Lower leg skin (tissue), 4 donors: ENCODE measurements around the gene TNKS1BP1. TPM values are rescaled to one million over a fixed set of nuclear protein-coding genes. Genes with fewer than 3 reads are reported as not detected.

Source experiments
- DNase-seq, 2 donors: peaks; one replicate each; pipeline ENCODE4 v3.0.0-alpha.2; 2019; ENCODE audit warnings: low spot score in 2 of 2
- H3K4me3 ChIP-seq: fragments of 200-600 bp; sonication (generic); 2 replicates; pipeline ENCODE4 v1.5.1; 2017; ENCODE audit warnings: mild to moderate bottlenecking, low read depth; ENCODE audit not compliant: poor library complexity, severe bottlenecking
- CTCF ChIP-seq, 3 donors: fragments of 450-650 bp; IDR thresholded peaks; one replicate each; pipeline ENCODE4 v1.5.1; 2016; ENCODE audit warnings: antibody characterized with exemption in 3 of 3, mild to moderate bottlenecking in 3 of 3, moderate library complexity in 2 of 3
- POLR2A ChIP-seq, 2 donors: fragments of 450-650 bp; IDR thresholded peaks; one replicate each; pipeline ENCODE4 v1.6.1; 2016 to 2017; ENCODE audit warnings: antibody characterized with exemption in 2 of 2, mild to moderate bottlenecking in 1 of 2, moderate library complexity in 1 of 2
- WGBS, 2 donors: methylation state at CpG; one replicate each; pipeline ENCODE4 v1.1.5; 2018; 5-methylcytosine and 5-hydroxymethylcytosine counted together
- intact Hi-C: fragments of 100-400 bp; cut with DNase I; formaldehyde crosslinking; loops from one replicate; pipeline ENCODE4 v1.15.0; 2023; ENCODE audit warnings: low total_unique reads
- total RNA-seq, 4 donors: library from RNA; depleted of rRNA; stranded (reverse); fragments of >200 nt; gene quantifications; one replicate each; pipeline ENCODE4 v1.1.0, GENCODE V29; 2016

The TNKS1BP1 gene
- total RNA-seq, 4 donors from 2014 or later, result 219 to 273 (median 230) TPM

GRCh38 chr11:57309106-57310059, 15.4 kb downstream of the TNKS1BP1 start:
- WGBS, 2 donors, result 79% methylated on average over 24 of the region's 24 CpGs
- intact Hi-C loops, result no loop called here
- TF ChIP-seq POLR2A (IDR thresholded peaks at IDR 0.05), result no peak
- no peak for TF ChIP-seq CTCF (IDR thresholded peaks at IDR 0.05)
- peak; percentile 14 to 85 for DNase-seq
- H3K4me3 ChIP-seq, result no peak overlapping the region

- intact Hi-C loops, result no loop called here
- no peak overlapping the region for H3K4me3 ChIP-seq
- TF ChIP-seq POLR2A (IDR thresholded peaks at IDR 0.05) (no peak), CTCF (IDR thresholded peaks at IDR 0.05) (no peak)
- WGBS, 2 donors, result 80 to 83% methylated on average over 10 of the region's 10 CpGs
- peak in 1 of 2 donors; percentile 87 for DNase-seq
These were observed 16.2 kb downstream of the TNKS1BP1 start for GRCh38 chr11:57308426-57309060.

- 50 to 59% methylated on average over 7 of the region's 7 CpGs for WGBS, 2 donors
- DNase-seq, result no peak
- TF ChIP-seq CTCF (IDR thresholded peaks at IDR 0.05) (no peak), POLR2A (IDR thresholded peaks at IDR 0.05) (no peak)
- intact Hi-C loops, result no loop called here
- no peak overlapping the region for H3K4me3 ChIP-seq
These were observed 17.0 kb downstream of the TNKS1BP1 start for GRCh38 chr11:57307666-57308270.

- TF ChIP-seq POLR2A (IDR thresholded peaks at IDR 0.05) (no peak), CTCF (IDR thresholded peaks at IDR 0.05) (no peak)
- WGBS, 2 donors, result 65 to 72% methylated on average over 9 of the region's 9 CpGs
- intact Hi-C loops, result no loop called here
- no peak overlapping the region for H3K4me3 ChIP-seq
- DNase-seq, result peak in 1 of 2 donors; percentile 84
These were observed 17.7 kb downstream of the TNKS1BP1 start for GRCh38 chr11:57306940-57307565.

GRCh38 chr11:57306161-57306876, 18.4 kb downstream of the TNKS1BP1 start:
- DNase-seq, result no peak
- no peak overlapping the region for H3K4me3 ChIP-seq
- intact Hi-C loops, result no loop called here
- TF ChIP-seq CTCF (IDR thresholded peaks at IDR 0.05) (no peak), POLR2A (IDR thresholded peaks at IDR 0.05) (no peak)
- 63 to 72% methylated on average over 15 of the region's 15 CpGs for WGBS, 2 donors
